ENCODE results near the gene NDST3. TPM values are rescaled to one million over a fixed set of nuclear protein-coding genes. Genes with fewer than 3 reads are reported as not detected.

NDST3 gene
- polyA plus RNA-seq = 0.85 TPM
- long read RNA-seq, donor 1 = 0 reads
- long read RNA-seq, donor 2 = 0 reads
- long read RNA-seq, donor 3 = 0 reads
- long read RNA-seq, donor 4 = 0 reads
- long read RNA-seq, donor 5 = 0 reads
- long read RNA-seq, donor 6 = 0 reads
- long read RNA-seq, donor 7 = 0 reads
- long read RNA-seq, donor 8 = 0 reads
- long read RNA-seq, donor 9 = 0 reads
- long read RNA-seq, donor 10 = 0 reads
- long read RNA-seq, donor 11 = 0 reads

- no peak within 1 kb of the TSS for H3K27ac ChIP-seq (ENCODE audit: low read length)
- 68% methylated on average over 3 of the region's 11 CpGs for WGBS (ENCODE audit: insufficient coverage, low lambda C conversion rate)
- H3K4me1 ChIP-seq (ENCODE audit: control insufficient read depth, insufficient read depth, low read length) = no peaks in the 10 kb centered on the region
- H3K36me3 ChIP-seq (ENCODE audit: control insufficient read depth, insufficient read depth, low read length) = no peaks in the 10 kb centered on the region
- DNase-seq = peak; percentile 11 to 32
- no peaks in the 10 kb centered on the region for H3K9me3 ChIP-seq (ENCODE audit: control insufficient read depth, low read depth, low read length)
- peak within 1 kb of the TSS; percentile 40 for H3K4me3 ChIP-seq (ENCODE audit: low read length)
- peaks cover 31% of the 10 kb centered on the region for H3K27me3 ChIP-seq (ENCODE audit: control insufficient read depth, insufficient read depth, low read length)
These were observed at the start of gene NDST3 for GRCh38 chr4:118034053-118034785. NDST3 (plus strand) TSS chr4:118034486; CDS start chr4:118053911, 19,425 bp downstream.

GRCh38 chr4:117986321-117986720 lies 48.0 kb upstream of the NDST3 start:
- Histone ChIP-seq H3K27ac (ENCODE audit: low read length) (no peak overlapping the region), H3K4me1 (ENCODE audit: control insufficient read depth, insufficient read depth, low read length) (no peaks in the 10 kb centered on the region), H3K4me3 (ENCODE audit: low read length) (no peak overlapping the region), H3K9me3 (ENCODE audit: control insufficient read depth, low read depth, low read length) (no peaks in the 10 kb centered on the region), H3K27me3 (ENCODE audit: control insufficient read depth, insufficient read depth, low read length) (no peaks in the 10 kb centered on the region), H3K36me3 (ENCODE audit: control insufficient read depth, insufficient read depth, low read length) (no peaks in the 10 kb centered on the region)
- no peak for DNase-seq
- WGBS (ENCODE audit: insufficient coverage, low lambda C conversion rate) = no CpG with 5 or more reads among the region's 2 CpGs

GRCh38 chr4:117987464-117987863 lies 46.8 kb upstream of the NDST3 start:
- H3K4me1 ChIP-seq (ENCODE audit: control insufficient read depth, insufficient read depth, low read length) = no peaks in the 10 kb centered on the region
- DNase-seq = no peak
- H3K27me3 ChIP-seq (ENCODE audit: control insufficient read depth, insufficient read depth, low read length) = no peaks in the 10 kb centered on the region
- no peaks in the 10 kb centered on the region for H3K9me3 ChIP-seq (ENCODE audit: control insufficient read depth, low read depth, low read length)
- no peaks in the 10 kb centered on the region for H3K36me3 ChIP-seq (ENCODE audit: control insufficient read depth, insufficient read depth, low read length)
- H3K27ac ChIP-seq (ENCODE audit: low read length) = no peak overlapping the region
- WGBS (ENCODE audit: insufficient coverage, low lambda C conversion rate) = 20% methylated on average over 1 of the region's 1 CpG
- H3K4me3 ChIP-seq (ENCODE audit: low read length) = no peak overlapping the region

- Histone ChIP-seq H3K4me1 (ENCODE audit: control insufficient read depth, insufficient read depth, low read length) (no peaks in the 10 kb centered on the region), H3K36me3 (ENCODE audit: control insufficient read depth, insufficient read depth, low read length) (no peaks in the 10 kb centered on the region), H3K27ac (ENCODE audit: low read length) (no peak overlapping the region), H3K4me3 (ENCODE audit: low read length) (no peak overlapping the region), H3K9me3 (ENCODE audit: control insufficient read depth, low read depth, low read length) (no peaks in the 10 kb centered on the region), H3K27me3 (ENCODE audit: control insufficient read depth, insufficient read depth, low read length) (no peaks in the 10 kb centered on the region)
- WGBS (ENCODE audit: insufficient coverage, low lambda C conversion rate) = no CpG with 5 or more reads among the region's 2 CpGs
- DNase-seq = no peak
These were observed 37.4 kb upstream of the NDST3 start for GRCh38 chr4:117996891-117997290.

GRCh38 chr4:118004088-118004487 lies 30.2 kb upstream of the NDST3 start:
- no peak overlapping the region for H3K4me3 ChIP-seq (ENCODE audit: low read length)

GRCh38 chr4:118005883-118006282 lies 28.4 kb upstream of the NDST3 start:
- H3K27me3 ChIP-seq (ENCODE audit: control insufficient read depth, insufficient read depth, low read length) = no peaks in the 10 kb centered on the region
- no peak overlapping the region for H3K27ac ChIP-seq (ENCODE audit: low read length)
- no peak overlapping the region for H3K4me3 ChIP-seq (ENCODE audit: low read length)
- no peak for DNase-seq
- no peaks in the 10 kb centered on the region for H3K36me3 ChIP-seq (ENCODE audit: control insufficient read depth, insufficient read depth, low read length)
- 85% methylated on average over 2 of the region's 3 CpGs for WGBS (ENCODE audit: insufficient coverage, low lambda C conversion rate)
- H3K4me1 ChIP-seq (ENCODE audit: control insufficient read depth, insufficient read depth, low read length) = no peaks in the 10 kb centered on the region
- H3K9me3 ChIP-seq (ENCODE audit: control insufficient read depth, low read depth, low read length) = no peaks in the 10 kb centered on the region

More at GRCh38 chr4:118004088-118004487, 30.2 kb upstream of the NDST3 start:
- Histone ChIP-seq H3K36me3 (ENCODE audit: control insufficient read depth, insufficient read depth, low read length) (no peaks in the 10 kb centered on the region), H3K4me1 (ENCODE audit: control insufficient read depth, insufficient read depth, low read length) (no peaks in the 10 kb centered on the region), H3K27ac (ENCODE audit: low read length) (no peak overlapping the region), H3K27me3 (ENCODE audit: control insufficient read depth, insufficient read depth, low read length) (no peaks in the 10 kb centered on the region), H3K9me3 (ENCODE audit: control insufficient read depth, low read depth, low read length) (no peaks in the 10 kb centered on the region)
- no CpG with 5 or more reads among the region's 2 CpGs for WGBS (ENCODE audit: insufficient coverage, low lambda C conversion rate)
- DNase-seq = no peak

GRCh38 chr4:118012142-118012541 lies 22.1 kb upstream of the NDST3 start:
- Histone ChIP-seq H3K27ac (ENCODE audit: low read length) (no peak overlapping the region), H3K27me3 (ENCODE audit: control insufficient read depth, insufficient read depth, low read length) (no peaks in the 10 kb centered on the region), H3K4me3 (ENCODE audit: low read length) (no peak overlapping the region), H3K36me3 (ENCODE audit: control insufficient read depth, insufficient read depth, low read length) (no peaks in the 10 kb centered on the region), H3K9me3 (ENCODE audit: control insufficient read depth, low read depth, low read length) (no peaks in the 10 kb centered on the region), H3K4me1 (ENCODE audit: control insufficient read depth, insufficient read depth, low read length) (no peaks in the 10 kb centered on the region)
- no CpG with 5 or more reads among the region's 2 CpGs for WGBS (ENCODE audit: insufficient coverage, low lambda C conversion rate)
- DNase-seq = no peak

GRCh38 chr4:118014831-118015230 lies 19.5 kb upstream of the NDST3 start:
- no CpG with 5 or more reads among the region's 3 CpGs for WGBS (ENCODE audit: insufficient coverage, low lambda C conversion rate)
- Histone ChIP-seq H3K4me3 (ENCODE audit: low read length) (no peak overlapping the region), H3K9me3 (ENCODE audit: control insufficient read depth, low read depth, low read length) (no peaks in the 10 kb centered on the region), H3K36me3 (ENCODE audit: control insufficient read depth, insufficient read depth, low read length) (no peaks in the 10 kb centered on the region), H3K27me3 (ENCODE audit: control insufficient read depth, insufficient read depth, low read length) (no peaks in the 10 kb centered on the region), H3K27ac (ENCODE audit: low read length) (no peak overlapping the region), H3K4me1 (ENCODE audit: control insufficient read depth, insufficient read depth, low read length) (no peaks in the 10 kb centered on the region)
- no peak for DNase-seq

GRCh38 chr4:118018381-118019145 lies 15.7 kb upstream of the NDST3 start:
- no peaks in the 10 kb centered on the region for H3K27me3 ChIP-seq (ENCODE audit: control insufficient read depth, insufficient read depth, low read length)
- H3K4me1 ChIP-seq (ENCODE audit: control insufficient read depth, insufficient read depth, low read length) = no peaks in the 10 kb centered on the region
- no peak overlapping the region for H3K27ac ChIP-seq (ENCODE audit: low read length)
- H3K36me3 ChIP-seq (ENCODE audit: control insufficient read depth, insufficient read depth, low read length) = no peaks in the 10 kb centered on the region
- no peak overlapping the region for H3K4me3 ChIP-seq (ENCODE audit: low read length)
- no peak for DNase-seq
- H3K9me3 ChIP-seq (ENCODE audit: control insufficient read depth, low read depth, low read length) = no peaks in the 10 kb centered on the region

- Histone ChIP-seq H3K27me3 (ENCODE audit: control insufficient read depth, insufficient read depth, low read length) (peaks cover 9% of the 10 kb centered on the region), H3K27ac (ENCODE audit: low read length) (no peak overlapping the region), H3K4me1 (ENCODE audit: control insufficient read depth, insufficient read depth, low read length) (no peaks in the 10 kb centered on the region), H3K36me3 (ENCODE audit: control insufficient read depth, insufficient read depth, low read length) (no peaks in the 10 kb centered on the region), H3K9me3 (ENCODE audit: control insufficient read depth, low read depth, low read length) (no peaks in the 10 kb centered on the region), H3K4me3 (ENCODE audit: low read length) (no peak overlapping the region)
- no peak for DNase-seq
- 100% methylated on average over 1 of the region's 1 CpG for WGBS (ENCODE audit: insufficient coverage, low lambda C conversion rate)
These were observed 7.5 kb upstream of the NDST3 start for GRCh38 chr4:118026806-118027205.

All from large intestine (tissue), 12 donors.